Hypothalamus (tissue), 51 donors: ENCODE data around the gene GGCT.
"Not testable (repeated sequence)": the region's sequence is repeated elsewhere in the genome, so short reads cannot be mapped to it uniquely, and the experiment has no call there.

Experiments
- DNase-seq, 51 donors: peaks; one replicate each; lab custom pipeline; 2025; lab: John Stamatoyannopoulos, UW

GGCT gene

DNA sequence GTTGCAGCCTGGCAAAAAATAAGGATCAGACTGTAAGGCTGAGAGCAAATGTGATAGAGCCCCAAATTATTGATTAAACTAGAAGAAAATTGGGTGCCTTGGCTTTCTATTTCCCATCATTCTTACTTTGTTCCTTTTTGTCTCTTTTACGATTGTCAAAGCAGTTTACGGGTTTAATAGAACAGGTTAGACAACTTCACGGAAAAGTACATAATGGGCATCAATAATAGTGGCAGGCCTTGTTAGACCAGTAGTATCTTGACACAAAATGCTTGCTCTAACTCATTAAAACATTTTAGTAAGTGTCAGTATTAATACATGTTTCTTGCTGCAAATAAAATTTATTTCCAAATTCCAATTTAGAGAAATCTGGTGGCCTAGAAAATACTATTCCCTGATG, 14.5 kb upstream of the GGCT start:
- DNase-seq: no peak

DNA sequence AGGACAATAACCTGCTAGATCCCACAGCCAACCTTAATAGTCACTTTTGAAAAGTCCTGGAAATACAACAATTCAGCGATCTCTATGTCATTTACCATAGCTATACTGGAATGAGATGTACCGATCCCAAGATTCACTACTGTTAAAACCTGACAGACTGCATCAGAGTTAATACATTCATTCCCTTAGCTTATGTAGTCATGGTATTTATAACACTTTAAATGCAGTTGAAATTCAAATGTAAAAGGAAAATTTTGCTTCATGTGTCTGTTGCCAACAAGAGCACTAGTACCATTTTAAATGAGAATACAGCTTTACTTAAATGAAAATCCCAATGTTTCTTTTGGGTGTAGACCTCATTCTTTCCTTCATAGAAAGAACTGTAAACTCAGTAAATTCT, 11.1 kb upstream of the GGCT start:
- DNase-seq: no peak

DNA sequence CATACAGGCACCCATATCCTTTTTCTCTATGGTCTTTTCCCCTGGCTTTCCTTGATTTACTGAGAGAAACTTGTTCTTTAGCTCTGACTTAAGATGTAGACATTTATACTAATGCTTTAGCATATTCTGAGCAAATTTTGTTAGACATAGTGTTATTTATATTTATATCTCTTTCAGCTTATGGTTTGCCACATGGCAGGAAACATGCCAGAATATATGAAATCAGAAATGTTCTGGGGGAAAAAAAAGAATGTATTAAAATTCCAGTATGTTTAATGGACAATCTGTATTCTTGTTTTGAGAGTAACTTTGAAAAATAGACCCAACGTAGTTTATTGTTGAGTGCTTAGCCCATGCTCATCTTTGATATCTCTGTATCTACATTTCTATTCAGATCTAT, 10.1 kb upstream of the GGCT start:
- no peak for DNase-seq

DNA sequence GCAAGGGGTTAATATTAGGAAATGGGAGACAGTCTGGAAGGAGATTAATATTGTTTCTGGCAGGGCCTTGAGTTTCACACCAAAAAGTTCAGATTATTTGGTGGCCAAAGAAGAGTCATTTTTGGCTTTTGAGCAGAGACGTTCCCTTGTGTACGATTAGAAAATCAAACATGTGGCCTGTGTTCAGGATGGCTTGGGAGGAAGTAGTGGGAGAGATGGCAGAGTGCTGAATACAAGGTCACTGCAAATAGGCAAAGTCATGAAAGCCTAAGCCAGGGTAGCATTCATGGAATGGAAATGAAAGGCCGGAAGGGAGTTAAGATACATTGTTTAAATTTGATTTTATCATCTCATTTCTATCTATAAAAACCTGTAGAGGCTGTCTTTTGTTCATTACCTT, 9.5 kb upstream of the GGCT start:
- no peak for DNase-seq

DNA sequence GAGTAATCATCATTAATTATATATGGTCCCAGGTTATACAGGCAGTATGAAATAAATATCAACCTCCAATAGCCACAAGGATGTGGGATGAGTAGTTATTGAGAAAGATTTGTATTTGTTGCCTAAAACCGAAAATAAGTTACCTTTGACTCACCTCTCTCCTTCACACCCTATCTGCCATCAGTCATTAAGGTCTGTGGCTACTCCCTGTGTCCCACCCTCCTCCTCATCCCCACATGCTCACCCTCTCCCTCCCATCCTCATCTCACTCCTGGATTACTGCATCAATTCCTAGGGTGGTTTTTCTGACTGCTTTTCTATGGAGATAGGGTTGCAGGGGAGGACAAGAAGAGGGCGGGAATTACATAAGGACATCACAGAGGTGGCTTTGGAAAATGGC, 9.1 kb upstream of the GGCT start:
- DNase-seq: no peak

DNA sequence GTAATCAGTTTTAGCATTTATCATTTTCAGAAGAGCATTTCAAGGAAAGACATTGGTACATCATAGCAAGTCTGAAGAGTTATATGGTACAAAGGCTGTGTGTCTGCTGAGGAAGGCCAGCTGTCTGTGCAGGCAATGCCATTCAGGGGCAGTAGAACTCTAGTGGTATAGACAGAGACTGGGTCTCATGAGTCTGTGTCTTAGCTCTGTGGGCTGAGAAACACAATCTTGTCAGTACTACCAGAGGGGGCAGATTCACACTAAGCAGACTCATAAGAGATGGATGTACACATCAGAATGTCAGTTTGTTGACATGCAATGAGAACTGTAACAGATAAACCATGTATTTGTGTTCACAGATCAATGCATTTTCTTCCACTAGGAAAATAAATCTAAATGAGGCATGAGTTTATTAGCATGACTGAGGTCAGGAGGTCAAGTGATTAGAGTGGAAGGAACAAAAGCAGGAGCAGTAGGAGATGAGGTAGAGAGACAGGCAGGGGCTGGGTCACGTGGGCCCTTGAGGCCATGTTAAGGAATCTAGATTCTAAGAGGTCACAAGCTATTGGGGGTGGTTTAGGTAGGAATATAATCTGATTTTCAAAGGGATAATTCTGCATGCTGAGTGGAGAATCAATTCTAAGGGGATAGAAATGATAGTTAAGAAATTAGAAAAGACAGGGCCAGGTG, 7.5 kb upstream of the GGCT start:
- no peak for DNase-seq

DNA sequence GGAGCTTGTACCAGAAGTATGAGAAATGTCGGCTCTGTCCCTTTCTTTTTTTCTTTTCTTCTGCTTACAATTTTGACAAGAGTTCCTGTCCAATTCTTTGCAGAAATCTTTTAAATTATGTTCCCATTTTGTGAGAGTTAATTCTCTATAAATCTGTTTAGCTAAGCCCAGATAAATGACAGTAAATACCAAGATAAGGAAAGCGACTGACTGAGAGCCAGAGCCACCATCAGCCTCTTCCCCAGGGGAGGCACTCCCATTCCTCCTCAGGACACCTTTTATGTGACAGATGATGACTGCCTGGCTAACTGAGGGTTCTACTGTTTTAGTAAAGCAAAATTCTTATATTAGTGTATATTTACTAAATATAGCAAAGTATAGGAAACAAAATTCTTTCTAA, 6.9 kb upstream of the GGCT start:
- DNase-seq: no peak

DNA sequence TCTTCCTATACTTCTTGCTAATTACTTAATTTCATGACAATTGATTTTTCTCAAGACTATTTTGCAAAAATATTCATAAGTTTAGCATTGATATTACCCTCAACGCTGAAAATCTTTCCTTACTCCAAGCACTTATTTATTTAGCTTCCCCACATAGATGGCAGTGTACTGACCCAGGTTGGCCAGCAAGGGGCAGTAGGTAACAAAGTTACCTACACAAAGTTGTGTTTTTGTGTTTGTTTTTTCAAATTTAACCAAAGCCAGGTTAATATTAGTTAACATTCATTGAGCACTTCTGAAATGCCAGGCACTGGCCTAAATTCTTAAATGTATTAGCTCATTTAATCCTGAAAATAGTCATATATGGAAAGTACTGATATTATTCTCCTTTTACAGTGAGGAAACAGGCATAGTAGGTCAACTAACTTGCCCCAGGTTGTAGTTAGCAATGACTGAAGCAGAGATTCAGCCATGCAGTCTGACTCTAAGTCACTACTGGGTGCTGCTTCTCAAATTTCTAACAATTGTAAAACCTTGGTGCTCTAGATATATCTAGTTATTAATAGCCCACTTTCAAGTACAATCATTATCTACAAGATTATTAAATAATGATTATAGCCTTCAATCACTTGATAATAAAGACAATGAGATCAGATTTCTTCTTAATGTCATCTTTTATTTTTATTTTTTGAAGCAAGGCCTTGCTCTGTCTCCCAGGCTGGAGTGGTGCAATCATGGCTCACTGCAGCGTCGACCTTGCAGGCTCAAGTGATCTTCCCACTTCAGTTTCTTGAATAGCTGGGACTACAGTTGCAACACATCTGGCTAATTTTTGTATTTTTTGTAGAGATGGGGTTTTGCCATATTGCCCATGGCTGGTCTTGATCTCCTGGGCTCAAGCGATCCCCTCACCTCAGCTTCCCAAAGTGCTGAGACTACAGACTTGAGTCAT, 5.8 kb upstream of the GGCT start:
- peak in 7 of 51 donors; percentile 1 to 11 (median 1) for DNase-seq

DNA sequence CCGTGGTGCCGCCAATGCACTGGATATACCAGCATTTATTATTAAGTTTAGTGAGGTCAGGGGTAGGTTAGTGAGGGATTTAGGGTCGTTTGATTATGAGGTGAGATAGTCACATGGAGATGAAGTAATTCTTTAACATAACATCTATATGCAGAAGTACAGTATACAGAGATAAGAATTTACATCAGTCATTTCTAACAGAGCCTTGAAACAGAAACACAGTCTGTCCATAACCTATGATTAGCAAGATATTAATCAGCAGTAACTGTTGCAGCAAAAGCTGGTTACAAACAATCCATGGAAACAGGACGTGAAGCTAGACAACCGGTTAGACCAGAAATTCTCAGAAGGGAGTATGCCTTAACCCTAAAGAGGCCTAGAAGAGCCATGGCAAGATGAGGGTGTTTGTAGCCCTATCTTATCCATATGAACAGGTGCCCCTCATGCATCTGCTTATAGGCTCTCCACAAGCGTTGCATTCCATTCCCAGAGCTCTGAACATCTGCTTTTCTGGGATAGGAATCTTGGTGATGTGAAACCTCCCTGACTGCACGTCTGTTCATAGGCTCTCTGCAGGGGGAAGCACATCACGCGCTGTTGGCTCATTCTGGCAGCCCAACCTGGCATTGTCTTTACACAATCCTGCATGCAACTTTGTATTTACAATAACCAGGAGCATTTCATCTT, 4.7 kb upstream of the GGCT start:
- DNase-seq: not testable (repeated sequence)

DNA sequence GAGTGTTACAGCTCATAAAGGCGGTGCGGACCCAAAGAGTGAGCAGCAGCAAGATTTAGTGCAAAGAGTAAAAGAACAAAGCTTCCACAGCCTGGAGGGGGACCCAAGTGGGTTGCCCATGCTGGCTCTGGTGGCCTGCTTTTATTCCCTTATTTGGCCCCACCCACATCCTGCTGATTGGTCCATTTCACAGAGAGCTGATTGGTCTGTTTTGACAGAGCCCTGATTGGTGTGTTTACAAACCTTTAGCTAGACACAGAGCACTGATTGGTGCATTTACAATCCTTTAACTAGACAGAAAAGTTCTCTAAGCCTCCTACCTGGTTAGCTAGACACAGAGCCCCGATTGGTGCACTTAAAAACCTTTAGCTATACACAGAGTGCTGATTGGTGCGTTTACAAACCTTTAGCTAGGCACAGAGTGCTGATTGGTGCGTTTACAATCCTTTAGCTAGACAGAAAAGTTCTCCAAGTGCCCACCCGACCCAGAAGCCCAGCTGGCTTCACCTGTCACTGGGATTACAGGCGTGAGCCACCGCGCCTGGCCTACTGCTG, 2.8 kb upstream of the GGCT start:
- DNase-seq: not testable (repeated sequence)

DNA sequence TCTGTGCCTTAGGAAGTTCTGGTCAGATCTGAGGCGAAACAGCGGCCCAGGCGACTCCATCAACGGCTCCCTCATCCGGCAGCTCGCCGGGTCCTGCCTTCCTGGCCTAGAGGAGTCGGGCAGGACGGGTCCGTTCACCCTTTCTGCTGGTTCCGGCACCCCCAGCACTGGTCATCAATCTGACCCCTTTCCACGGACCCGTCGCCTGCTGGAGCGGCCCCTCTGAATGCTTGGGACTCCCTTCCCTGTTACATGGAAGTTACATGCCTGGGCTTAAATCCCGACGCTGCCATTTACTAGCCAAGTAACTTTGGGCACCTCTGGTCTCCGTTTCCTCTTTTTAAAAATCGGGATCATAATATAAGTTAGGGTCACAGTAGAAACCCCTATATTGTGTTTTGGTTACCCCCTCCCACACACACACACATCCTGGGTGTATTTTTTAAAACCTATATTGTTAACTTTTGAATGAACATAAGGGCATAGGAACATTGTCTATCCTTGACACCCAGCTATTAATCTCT, 607 bp upstream of the GGCT start:
- no peak for DNase-seq

DNA sequence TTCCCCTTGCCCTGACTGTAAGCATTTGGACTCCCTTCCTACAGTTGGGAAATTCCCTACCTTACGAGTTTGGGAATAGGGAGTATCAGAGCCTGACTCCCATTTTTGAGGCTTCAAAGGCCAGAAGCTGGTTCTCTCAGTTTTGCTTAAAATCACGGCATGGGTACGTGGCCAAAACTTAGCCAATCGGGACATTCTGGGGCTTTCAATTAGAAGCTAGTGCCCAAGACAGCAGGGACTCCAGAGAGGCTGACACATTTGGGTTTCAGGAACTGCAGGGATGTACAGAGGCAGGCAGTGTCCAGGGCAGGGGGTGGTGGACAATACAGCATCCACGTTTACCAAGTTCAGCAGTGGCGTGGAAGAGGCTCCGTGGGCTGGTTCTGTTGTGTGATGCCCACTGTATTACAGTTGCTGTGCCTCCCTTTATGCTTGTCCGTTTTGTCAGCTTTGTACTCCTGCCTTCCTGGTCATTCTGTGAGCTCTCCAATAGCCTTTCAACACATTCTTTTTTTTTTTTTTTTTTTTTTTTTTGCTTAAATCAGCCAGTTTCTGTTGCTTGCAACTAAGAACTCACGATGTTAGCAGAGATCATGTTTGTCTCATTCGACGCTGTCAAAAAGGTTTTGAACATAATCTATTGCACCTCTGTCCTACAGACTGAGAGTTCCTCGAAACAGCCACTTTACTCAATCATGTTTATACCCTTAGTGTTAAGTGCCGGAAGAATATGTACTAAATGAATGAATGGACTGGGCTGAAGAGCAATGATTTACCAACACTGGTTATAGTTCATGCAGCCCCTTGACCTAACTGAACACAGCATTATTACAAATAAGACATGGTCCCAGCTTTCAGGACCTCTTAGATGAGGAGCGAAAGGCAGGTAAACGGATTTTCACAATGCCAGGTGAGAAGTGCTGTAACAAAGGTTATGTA, 1.1 kb downstream of the GGCT start:
- DNase-seq: no peak

DNA sequence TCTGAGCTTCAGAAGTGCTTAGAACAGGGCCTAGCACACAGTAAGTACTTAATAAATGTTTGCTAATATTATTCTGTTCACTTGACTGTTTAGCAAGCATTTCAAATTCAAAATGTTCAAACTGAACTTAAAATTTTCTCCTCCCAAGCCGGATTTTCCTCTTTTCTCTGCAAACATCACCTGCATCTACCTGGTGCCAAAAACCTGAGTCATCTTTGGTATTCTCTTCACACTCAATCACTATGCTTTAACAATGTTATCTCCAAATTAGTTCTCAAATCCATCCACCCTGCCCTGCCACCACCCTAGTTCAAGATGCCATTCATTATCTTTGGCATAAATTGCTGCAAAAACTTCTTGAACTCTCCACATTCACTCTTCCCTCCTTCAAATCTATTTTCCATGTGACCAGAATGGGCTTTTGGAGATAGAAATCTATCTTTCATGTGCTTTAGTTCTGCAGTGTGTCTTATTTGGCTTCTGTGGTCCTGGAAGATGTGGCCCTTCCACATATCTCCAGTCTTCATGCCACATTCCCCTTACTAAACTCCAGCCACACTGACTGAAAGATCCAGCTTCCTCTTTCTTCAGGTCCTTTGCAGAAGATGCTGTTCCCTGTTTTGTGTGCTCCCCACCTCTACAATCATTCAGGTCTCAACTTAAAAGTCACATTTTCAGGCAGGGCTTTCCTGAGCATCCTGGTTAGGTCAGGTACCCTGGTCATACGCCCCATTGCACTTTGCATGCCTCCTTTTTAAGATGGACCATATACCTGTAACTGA, 2.0 kb downstream of the GGCT start:
- no peak for DNase-seq

DNA sequence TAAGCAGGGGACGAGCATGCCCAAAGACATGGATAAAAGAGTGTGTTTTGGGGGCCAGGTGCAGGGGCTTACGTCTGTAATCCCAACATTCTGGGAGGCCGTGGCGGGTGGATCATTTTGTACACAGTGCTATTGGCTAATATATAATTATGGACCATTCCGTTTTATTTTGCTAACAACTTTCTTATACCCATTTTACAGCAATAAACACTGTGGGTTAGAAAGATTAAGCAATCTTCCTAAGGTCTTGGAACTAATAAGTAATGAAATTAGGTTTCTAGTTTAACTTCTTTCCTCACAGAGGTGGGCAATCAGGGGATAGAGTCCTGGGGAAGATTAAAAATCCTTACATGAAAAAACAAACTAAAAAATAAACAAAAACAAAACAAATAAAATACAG, 3.4 kb downstream of the GGCT start:
- no peak for DNase-seq

DNA sequence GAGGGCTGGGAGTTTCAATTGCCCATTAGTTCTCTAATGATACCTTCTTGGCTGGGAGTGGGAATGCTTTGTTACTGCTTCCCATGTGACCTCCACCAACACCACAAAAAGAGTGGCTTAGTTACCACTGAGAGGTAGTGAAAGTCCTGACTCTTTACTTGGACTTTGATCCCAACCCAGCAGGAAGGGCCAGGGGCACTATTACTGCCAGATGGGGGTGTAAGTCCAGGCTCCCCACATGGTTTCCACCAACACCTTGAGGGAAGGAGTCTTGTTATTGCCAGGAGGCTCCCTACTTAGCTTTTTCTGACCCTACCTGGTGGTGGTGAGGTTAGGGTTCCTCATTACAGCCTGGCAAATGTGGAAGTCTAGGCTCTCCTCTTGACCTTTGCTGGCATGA, 11.4 kb downstream of the GGCT start:
- DNase-seq: no peak

DNA sequence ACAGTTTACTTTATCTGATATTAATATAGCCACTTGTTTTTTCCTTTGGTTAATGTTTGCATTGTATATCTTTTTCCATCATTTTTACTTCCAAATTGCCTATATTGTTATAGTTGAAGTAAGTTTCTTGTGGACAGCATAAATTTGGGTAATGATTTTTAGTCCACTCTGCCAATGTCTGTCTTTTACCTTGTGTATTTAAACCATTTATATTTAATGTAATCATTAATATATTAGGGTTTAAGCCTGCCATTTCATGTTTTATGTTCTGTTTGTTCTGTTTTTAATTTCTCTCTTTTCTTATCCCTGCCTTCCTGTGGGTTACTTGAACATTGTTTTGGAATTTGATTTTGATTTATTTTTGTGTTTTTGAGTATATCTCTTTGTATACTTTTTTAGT, 13.2 kb downstream of the GGCT start:
- no peak for DNase-seq

DNA sequence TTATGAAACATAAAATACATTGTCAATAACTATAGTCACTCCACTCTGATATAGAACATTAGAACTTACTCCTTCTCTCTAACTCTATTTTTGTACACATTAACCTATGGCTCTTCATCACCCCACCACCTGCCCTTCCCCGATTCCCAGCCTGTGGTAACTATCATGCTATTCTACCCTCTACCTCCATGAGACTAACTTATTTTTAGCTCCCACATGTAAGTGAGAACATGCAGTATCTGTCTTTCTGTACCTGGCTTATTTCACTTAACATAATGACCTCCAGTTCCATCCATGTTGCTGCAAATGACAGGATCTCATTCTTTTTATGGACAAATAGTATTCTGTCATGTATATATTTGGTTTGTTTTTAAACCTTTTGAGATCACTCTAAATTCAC, 17.3 kb downstream of the GGCT start:
- DNase-seq: no peak

DNA sequence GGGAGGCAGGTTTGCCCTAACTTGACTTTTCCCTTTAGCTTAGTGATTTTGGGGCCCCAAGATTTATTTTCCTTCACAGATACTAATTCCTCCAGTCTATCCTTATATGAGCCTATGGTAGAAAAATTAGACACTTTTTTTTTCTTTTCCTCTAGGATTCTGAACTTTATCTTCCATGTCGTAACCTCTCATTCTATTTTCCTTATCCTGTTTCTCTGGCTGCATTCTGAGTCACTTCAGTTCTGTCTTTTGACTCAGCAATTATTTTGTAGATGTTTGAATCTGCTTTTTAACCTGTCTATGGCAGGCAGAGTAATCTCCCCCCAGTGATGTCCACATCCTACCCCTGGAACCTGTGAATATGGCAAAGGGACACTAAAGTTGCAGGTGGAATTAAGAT, 19.0 kb downstream of the GGCT start:
- no peak for DNase-seq

DNA sequence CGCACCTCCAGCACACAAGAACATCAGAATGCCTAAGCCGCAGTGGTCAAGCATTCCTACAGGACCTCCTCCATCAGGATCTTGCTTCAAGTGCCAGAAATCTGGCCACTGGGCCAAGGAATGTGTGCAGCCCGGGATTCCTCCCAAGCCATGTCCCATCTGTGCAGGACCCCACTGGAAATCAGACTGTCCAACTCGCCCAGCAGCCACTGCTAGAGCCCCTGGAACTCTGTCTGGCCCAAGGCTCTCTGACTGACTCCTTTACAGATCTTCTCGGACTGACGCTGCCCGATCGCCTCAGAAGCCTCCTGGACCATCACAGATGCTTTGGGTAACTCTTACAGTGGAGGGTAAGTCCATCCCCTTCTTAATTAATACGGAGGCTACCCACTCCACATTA, 23.2 kb downstream of the GGCT start:
- not testable (repeated sequence) for DNase-seq
